H1 (cell line): ENCODE results near the gene IL20RB. TPM values are rescaled to one million over a fixed set of nuclear protein-coding genes. Genes with fewer than 3 reads are reported as not detected.

Experiments used
- CTCF ChIA-PET: fragments of 300-600 bp; sonication (Branson Sonifier 250); formaldehyde crosslinking; loops from one replicate; lab custom pipeline; 2021; ENCODE audit not compliant: partially characterized antibody; lab: Charles Lee
- POLR2A ChIA-PET: fragments of 300-600 bp; sonication (Branson Sonifier 250); formaldehyde crosslinking; loops from one replicate; lab custom pipeline; 2021; ENCODE audit warnings: inconsistent platforms; ENCODE audit not compliant: partially characterized antibody; lab: Charles Lee
- DNase-seq, 2 experiments: peaks; one replicate each; pipeline versions ENCODE4 v3.0.0 to v3.0.0-alpha.2; 2010 to 2022; ENCODE audit warnings: low spot score in 2 of 2, low read depth in 1 of 2, mixed read lengths in 1 of 2
- FAIRE-seq: peaks from 2 replicates; lab custom pipeline; 2011; peaks lifted over from hg19 to GRCh38; lab: Jason Lieb, UNC
- H2AFZ ChIP-seq: 2 replicates; pipeline ENCODE4 v1.8.1; 2012; ENCODE audit warnings: low read length, inconsistent platforms
- H2AK5ac ChIP-seq: 2 replicates; pipeline ENCODE4 v1.6.1; 2013; ENCODE audit warnings: low read depth, low read length
- H2BK120ac ChIP-seq: replicated peaks from 2 replicates; pipeline ENCODE3; 2013; ENCODE audit warnings: low read depth, low read length, inconsistent platforms
- H2BK12ac ChIP-seq: 2 replicates; pipeline ENCODE4 v1.6.1; 2013; ENCODE audit warnings: low read depth, low read length
- H2BK15ac ChIP-seq: 2 replicates; pipeline ENCODE4 v1.6.1; 2013; ENCODE audit warnings: low read length
- H2BK20ac ChIP-seq: 2 replicates; pipeline ENCODE4 v1.6.1; 2013; ENCODE audit warnings: low read length
- H2BK5ac ChIP-seq: 2 replicates; pipeline ENCODE4 v1.6.1; 2013; ENCODE audit warnings: low read depth, low read length
- H3K14ac ChIP-seq: 2 replicates; pipeline ENCODE4 v1.6.1; 2013; ENCODE audit warnings: inconsistent platforms; ENCODE audit not compliant: insufficient read length
- H3K18ac ChIP-seq: 2 replicates; pipeline ENCODE4 v1.6.1; 2013; ENCODE audit warnings: low read length; ENCODE audit errors: extremely low read depth
- H3K23ac ChIP-seq: 2 replicates; pipeline ENCODE4 v1.6.1; 2013; ENCODE audit warnings: inconsistent platforms; ENCODE audit not compliant: insufficient read length
- H3K23me2 ChIP-seq: 2 replicates; pipeline ENCODE4 v1.6.1; 2013; ENCODE audit warnings: low read depth, low read length
- H3K27ac ChIP-seq: 2 replicates; pipeline ENCODE4 v1.6.1; 2011; ENCODE audit warnings: low read depth, low read length, inconsistent platforms
- H3K27me3 ChIP-seq, 4 experiments: replicated peaks in 1 of 4; 1 replicate in 1 of 4; 2 replicates in 3 of 4; pipeline versions ENCODE4 v1.6.1 to v1.8.1; 2011 to 2013; ENCODE audit warnings: low read length in 3 of 4, mild to moderate bottlenecking in 3 of 4, inconsistent platforms in 2 of 4, mixed read lengths in 2 of 4, moderate library complexity in 1 of 4; ENCODE audit not compliant: control insufficient read depth in 3 of 4, insufficient read depth in 3 of 4; ENCODE audit errors: extremely low read depth in 1 of 4
- H3K36me3 ChIP-seq, 4 experiments: 2 replicates each; pipeline versions ENCODE4 v1.6.1 to v1.8.1; 2011 to 2013; ENCODE audit warnings: mild to moderate bottlenecking in 4 of 4, low read length in 3 of 4, moderate library complexity in 2 of 4, control low read depth in 1 of 4, inconsistent platforms in 1 of 4; ENCODE audit not compliant: insufficient read depth in 4 of 4, control insufficient read depth in 2 of 4
- H3K4ac ChIP-seq: replicated peaks from 2 replicates; pipeline ENCODE3; 2013; ENCODE audit warnings: low read length, low read depth, mixed read lengths, inconsistent platforms; ENCODE audit not compliant: insufficient read length
- H3K4me1 ChIP-seq, 4 experiments: replicated peaks in 1 of 4; 1 replicate in 1 of 4; 2 replicates in 3 of 4; pipeline versions ENCODE4 v1.6.1 to v1.8.1; 2011 to 2013; ENCODE audit warnings: low read length in 3 of 4, inconsistent platforms in 2 of 4, mixed read lengths in 1 of 4; ENCODE audit not compliant: insufficient read depth in 4 of 4, control insufficient read depth in 3 of 4
- H3K4me2 ChIP-seq, 2 experiments: 2 replicates each; pipeline versions ENCODE4 v1.6.1 to v1.8.1; 2011 to 2013; ENCODE audit warnings: low read depth in 2 of 2, low read length in 2 of 2, control low read depth in 1 of 2, inconsistent platforms in 1 of 2, mild to moderate bottlenecking in 1 of 2; ENCODE audit not compliant: insufficient read depth in 1 of 2
- H3K4me3 ChIP-seq, 4 experiments: fragments of 200-600, 300-600 bp in 1 of 4; sonication (generic), shearing (Covaris generic), sonication (Bioruptor Twin) in 1 of 4; 2 replicates each; pipeline versions ENCODE4 v1.5.1 to v1.8.1; 2011 to 2016; ENCODE audit warnings: low read length in 4 of 4, low read depth in 3 of 4, control low read depth in 2 of 4, inconsistent platforms in 2 of 4, mild to moderate bottlenecking in 2 of 4, mixed read lengths in 1 of 4, moderate library complexity in 1 of 4; ENCODE audit not compliant: insufficient read depth in 2 of 4; ENCODE audit errors: extremely low read depth in 1 of 4
- H3K56ac ChIP-seq: replicated peaks from 2 replicates; pipeline ENCODE3; 2013; ENCODE audit warnings: low read depth, mild to moderate bottlenecking, mixed read lengths, low read length, inconsistent platforms; ENCODE audit not compliant: insufficient read length
- H3K79me1 ChIP-seq: 2 replicates; pipeline ENCODE4 v1.6.1; 2013; ENCODE audit warnings: low read depth, low read length, control low read depth
- H3K79me2 ChIP-seq, 2 experiments: 2 replicates each; pipeline versions ENCODE4 v1.6.1 to v1.8.1; 2012 to 2013; ENCODE audit warnings: low read length in 2 of 2, mild to moderate bottlenecking in 2 of 2, inconsistent platforms in 1 of 2; ENCODE audit not compliant: insufficient read depth in 2 of 2, control insufficient read depth in 1 of 2
- H3K9ac ChIP-seq, 4 experiments: replicated peaks in 1 of 4; 1 replicate in 1 of 4; 2 replicates in 3 of 4; pipeline versions ENCODE4 v1.6.1 to v1.8.1; 2011 to 2013; ENCODE audit warnings: low read depth in 3 of 4, low read length in 3 of 4, control low read depth in 2 of 4, mild to moderate bottlenecking in 2 of 4, moderate library complexity in 2 of 4, inconsistent platforms in 1 of 4; ENCODE audit errors: extremely low read depth in 1 of 4
- H3K9me3 ChIP-seq, 2 experiments: 2 replicates each; pipeline versions ENCODE4 v1.6.1 to v1.8.1; 2012 to 2013; ENCODE audit warnings: mild to moderate bottlenecking in 2 of 2, moderate library complexity in 2 of 2, control low read depth in 1 of 2, inconsistent platforms in 1 of 2, low read depth in 1 of 2, low read length in 1 of 2, mixed read lengths in 1 of 2; ENCODE audit not compliant: insufficient read depth in 2 of 2
- H4K20me1 ChIP-seq, 2 experiments: replicated peaks in 1 of 2; 2 replicates each; pipeline versions ENCODE3 to v1.8.1; 2011 to 2013; ENCODE audit warnings: inconsistent platforms in 2 of 2, low read length in 2 of 2, mild to moderate bottlenecking in 1 of 2; ENCODE audit not compliant: insufficient read depth in 2 of 2, control insufficient read depth in 1 of 2
- H4K5ac ChIP-seq: 2 replicates; pipeline ENCODE4 v1.6.1; 2013; ENCODE audit warnings: low read length, low read depth, mixed read lengths, inconsistent platforms; ENCODE audit not compliant: insufficient read length
- H4K8ac ChIP-seq: 2 replicates; pipeline ENCODE4 v1.8.0; 2013; ENCODE audit warnings: mild to moderate bottlenecking, moderate library complexity, low read length, inconsistent platforms; ENCODE audit not compliant: insufficient read depth; ENCODE audit errors: extremely low read depth
- H4K91ac ChIP-seq: replicated peaks from 2 replicates; pipeline ENCODE3; 2013; ENCODE audit warnings: low read length, mixed read lengths, inconsistent platforms; ENCODE audit not compliant: insufficient read length
- BACH1 ChIP-seq: IDR thresholded peaks from 2 replicates; pipeline ENCODE4 v1.6.1; 2012; ENCODE audit warnings: low read length, improper control_type of control experiment
- CTBP2 ChIP-seq: IDR thresholded peaks from 2 replicates; pipeline ENCODE4 v1.7.0; 2011; ENCODE audit warnings: borderline replicate concordance, mild to moderate bottlenecking, moderate library complexity, mixed read lengths, low read length; ENCODE audit not compliant: insufficient read depth, insufficient read length
- FOSL1 ChIP-seq: IDR thresholded peaks from 2 replicates; pipeline ENCODE4 v1.6.1; 2011; ENCODE audit warnings: mild to moderate bottlenecking, low read depth, low read length, moderate library complexity; ENCODE audit not compliant: insufficient read depth
- SIN3A ChIP-seq, 2 experiments: IDR thresholded peaks in 1 of 2; conservative IDR thresholded peaks in 1 of 2; 2 replicates each; pipeline ENCODE4 v1.6.1; 2011 to 2012; ENCODE audit warnings: low read length in 2 of 2, improper control_type of control experiment in 1 of 2, low read depth in 1 of 2, mild to moderate bottlenecking in 1 of 2
- TEAD4 ChIP-seq: IDR thresholded peaks from 2 replicates; pipeline ENCODE4 v1.6.1; 2012; ENCODE audit warnings: low read depth, low read length, inconsistent platforms, mixed read lengths
- WGBS, 2 experiments: shearing (Covaris generic) in 1 of 2; methylation state at CpG; one replicate each; pipeline versions ENCODE4 v1.1.6 to v1.1.7; 2013 to 2015; ENCODE audit warnings: low lambda C conversion rate in 2 of 2, mixed read lengths in 2 of 2, inconsistent platforms in 1 of 2, low coverage in 1 of 2, missing lambda C conversion rate in 1 of 2; ENCODE audit not compliant: insufficient replicate concordance in 2 of 2, insufficient coverage in 1 of 2, insufficient read length in 1 of 2; ENCODE audit errors: extremely low coverage in 1 of 2, missing lambda C conversion rate in 1 of 2; 5-methylcytosine and 5-hydroxymethylcytosine counted together
- polyA plus RNA-seq, 7 experiments: library from polyadenylated mRNA; depleted of rRNA in 3 of 7; stranded (reverse) in 5 of 7; unstranded in 2 of 7; fragments of >200 nt in 5 of 7; fragments of 200-250 nt in 2 of 7; gene quantifications; 1 replicate in 5 of 7; 2 replicates in 1 of 7; 4 replicates in 1 of 7; pipeline versions ENCODE4 v1.2.1 to v1.2.3, GENCODE V29; 2011 to 2013; ENCODE audit warnings: missing spikeins in 2 of 7, mixed read lengths in 2 of 7
- total RNA-seq: library from RNA; stranded (reverse); fragmentation: NEBNext Ultra II Directional; extraction: Animal tissue kit (Norgen Biotek cat#: 25700); gene quantifications from 2 replicates; pipeline ENCODE4 v1.2.1, GENCODE V29; 2021

IL20RB gene
- total and polyA plus RNA-seq, 2 of the 8 experiments (the other 6 are each of a cell fraction or from before 2014, with no cell fraction given): 1.6 to 1.8 TPM

DNA sequence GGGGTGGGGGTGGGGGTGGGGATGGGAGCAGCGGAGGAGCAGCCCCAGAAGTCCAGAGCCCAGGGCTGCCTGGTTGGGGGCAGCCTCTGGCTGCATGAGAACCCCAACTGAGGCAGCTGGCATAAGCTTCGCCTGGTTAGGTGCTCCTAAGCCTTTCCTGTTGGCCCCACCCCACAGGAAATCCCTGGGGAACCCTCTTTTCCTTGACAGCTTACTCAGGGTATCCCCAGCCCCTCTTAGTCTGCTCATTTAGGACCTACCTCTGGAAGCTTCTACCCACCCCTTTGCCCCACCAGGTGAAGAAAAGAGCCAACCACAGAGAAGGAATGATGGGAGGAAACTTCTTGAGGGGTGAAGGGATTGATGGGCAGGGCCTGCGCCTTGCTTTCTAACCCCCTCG lies 53.4 kb downstream of the IL20RB start:
- no peak overlapping the region for H4K5ac ChIP-seq
- H2BK5ac ChIP-seq: no peak overlapping the region
- no peak overlapping the region for H3K27ac ChIP-seq
- no peaks in the 10 kb centered on the region for H3K79me1 ChIP-seq
- H3K4me3 ChIP-seq: no peak overlapping the region
- H2BK15ac ChIP-seq: no peak overlapping the region
- POLR2A ChIA-PET: interaction anchor here (1.4 kb wide), 1 partner anchor 259 kb away, joined by 4 read pairs; the partner anchor contains the start of gene STAG1
- H2BK12ac ChIP-seq: no peak overlapping the region
- H3K14ac ChIP-seq: no peak overlapping the region
- TF ChIP-seq BACH1 (no peak), CTBP2 (no peak), FOSL1 (no peak), SIN3A (conservative IDR thresholded peaks at IDR 0.05 in 1 of 2, IDR thresholded peaks at IDR 0.05 in 1 of 2; ENCODE audit: low read depth in 1 of 2, low read length in 2 of 2) (no peak), TEAD4 (no peak)
- H3K23ac ChIP-seq: no peak overlapping the region
- H2BK120ac ChIP-seq: no peak overlapping the region
- WGBS, 2 experiments: 96% methylated on average over 3 of the region's 4 CpGs; no CpG with 5 or more reads in 1 of the 2 experiments
- H3K23me2 ChIP-seq: no peaks in the 10 kb centered on the region
- no peaks in the 10 kb centered on the region for H3K36me3 ChIP-seq
- H3K18ac ChIP-seq: no peak overlapping the region
- no peak overlapping the region for H3K4ac ChIP-seq
- no peaks in the 10 kb centered on the region for H3K79me2 ChIP-seq
- no peaks in the 10 kb centered on the region for H3K9me3 ChIP-seq
- DNase-seq (no peak), FAIRE-seq (no peak)
- no peak overlapping the region for H4K8ac ChIP-seq
- H4K91ac ChIP-seq: no peak overlapping the region
- H2AK5ac ChIP-seq: no peak overlapping the region
- CTCF ChIA-PET: interaction anchor here (0.5 to 1.7 kb wide), 5 partner anchors 228 to 1280 kb away, joined by 3 to 6 read pairs (median 3); no protein-coding TSS in a partner anchor
- no peak overlapping the region for H3K9ac ChIP-seq
- H2BK20ac ChIP-seq: no peak overlapping the region
- no peaks in the 10 kb centered on the region for H3K27me3 ChIP-seq
- no peak overlapping the region for H3K56ac ChIP-seq
- H2AFZ ChIP-seq: no peak overlapping the region
- H3K4me2 ChIP-seq: no peak overlapping the region
- H4K20me1 ChIP-seq: no peaks in the 10 kb centered on the region
- peaks cover 0 to 4% (median 0%) of the 10 kb centered on the region in 4 experiments; a peak in 1 of 7 replicates for H3K4me1 ChIP-seq
